SK-N-SH (cell line): ENCODE results near the gene HPRT1.

Experiments
- CTCF ChIP-seq: fragments of 200-600 bp; sonication (generic); IDR thresholded peaks from 2 replicates; pipeline ENCODE4 v1.6.1; 2017; ENCODE audit warnings: antibody characterized with exemption, mild to moderate bottlenecking, moderate library complexity
- GABPA ChIP-seq: IDR thresholded peaks from 2 replicates; pipeline ENCODE4 v1.4.0; 2012; ENCODE audit warnings: low read depth, mild to moderate bottlenecking
- NRF1 ChIP-seq: IDR thresholded peaks from 2 replicates; pipeline ENCODE4 v1.6.1; 2012; ENCODE audit warnings: low read depth, mild to moderate bottlenecking, low read length
- RFX5 ChIP-seq: IDR thresholded peaks from 2 replicates; pipeline ENCODE4 v1.6.1; 2012; ENCODE audit warnings: mild to moderate bottlenecking, improper control_type of control experiment, low read length
- SMC3 ChIP-seq: IDR thresholded peaks from 2 replicates; pipeline ENCODE4 v1.6.1; 2012; ENCODE audit warnings: low read depth, low read length, improper control_type of control experiment
- TAF1 ChIP-seq: IDR thresholded peaks from 2 replicates; pipeline ENCODE4 v1.6.1; 2012; ENCODE audit warnings: low read depth, mild to moderate bottlenecking, low read length, moderate library complexity, borderline replicate concordance
- TF ChIP-seq, protein P1 (sequence below): IDR thresholded peaks from 2 replicates; pipeline ENCODE4 v1.6.1; 2012; ENCODE audit warnings: mild to moderate bottlenecking, low read depth, low read length, moderate library complexity

- TF ChIP-seq NRF1 (no peak), CTCF (no peak), TAF1 (no peak), SMC3 (no peak), GABPA (no peak), RFX5 (no peak)
- TF ChIP-seq, protein P1, sequence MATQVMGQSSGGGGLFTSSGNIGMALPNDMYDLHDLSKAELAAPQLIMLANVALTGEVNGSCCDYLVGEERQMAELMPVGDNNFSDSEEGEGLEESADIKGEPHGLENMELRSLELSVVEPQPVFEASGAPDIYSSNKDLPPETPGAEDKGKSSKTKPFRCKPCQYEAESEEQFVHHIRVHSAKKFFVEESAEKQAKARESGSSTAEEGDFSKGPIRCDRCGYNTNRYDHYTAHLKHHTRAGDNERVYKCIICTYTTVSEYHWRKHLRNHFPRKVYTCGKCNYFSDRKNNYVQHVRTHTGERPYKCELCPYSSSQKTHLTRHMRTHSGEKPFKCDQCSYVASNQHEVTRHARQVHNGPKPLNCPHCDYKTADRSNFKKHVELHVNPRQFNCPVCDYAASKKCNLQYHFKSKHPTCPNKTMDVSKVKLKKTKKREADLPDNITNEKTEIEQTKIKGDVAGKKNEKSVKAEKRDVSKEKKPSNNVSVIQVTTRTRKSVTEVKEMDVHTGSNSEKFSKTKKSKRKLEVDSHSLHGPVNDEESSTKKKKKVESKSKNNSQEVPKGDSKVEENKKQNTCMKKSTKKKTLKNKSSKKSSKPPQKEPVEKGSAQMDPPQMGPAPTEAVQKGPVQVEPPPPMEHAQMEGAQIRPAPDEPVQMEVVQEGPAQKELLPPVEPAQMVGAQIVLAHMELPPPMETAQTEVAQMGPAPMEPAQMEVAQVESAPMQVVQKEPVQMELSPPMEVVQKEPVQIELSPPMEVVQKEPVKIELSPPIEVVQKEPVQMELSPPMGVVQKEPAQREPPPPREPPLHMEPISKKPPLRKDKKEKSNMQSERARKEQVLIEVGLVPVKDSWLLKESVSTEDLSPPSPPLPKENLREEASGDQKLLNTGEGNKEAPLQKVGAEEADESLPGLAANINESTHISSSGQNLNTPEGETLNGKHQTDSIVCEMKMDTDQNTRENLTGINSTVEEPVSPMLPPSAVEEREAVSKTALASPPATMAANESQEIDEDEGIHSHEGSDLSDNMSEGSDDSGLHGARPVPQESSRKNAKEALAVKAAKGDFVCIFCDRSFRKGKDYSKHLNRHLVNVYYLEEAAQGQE, result no peak
Measured at GRCh38 chrX:134443461-134443860, 16.5 kb upstream of the HPRT1 start.
